ENCODE results near the gene QPCTL.
"Not testable (repeated sequence)": the region's sequence is repeated elsewhere in the genome, so short reads cannot be mapped to it uniquely, and the experiment has no call there.

QPCTL gene

GRCh38 chr19:45717983-45718650, 25.7 kb downstream of the QPCTL start:
- no peak for DNase-seq

GRCh38 chr19:45720065-45720464, 27.6 kb downstream of the QPCTL start:
- DNase-seq: not testable (repeated sequence)

GRCh38 chr19:45728683-45729082, 36.2 kb downstream of the QPCTL start:
- not testable (repeated sequence) for DNase-seq

- DNase-seq: no peak
Observed at GRCh38 chr19:45729800-45730290, 37.4 kb downstream of the QPCTL start.

- peak; percentile 93 for DNase-seq
Observed at GRCh38 chr19:45730368-45731288, 38.2 kb downstream of the QPCTL start, which contains the start of gene FBXO46. TSS of gene FBXO46 (minus strand) at chr19:45730896. CDS start at chr19:45713495, 17,401 bp downstream.

GRCh38 chr19:45733160-45733810, 40.8 kb downstream of the QPCTL start, which contains the start of gene MEIOSIN:
TSS of gene MEIOSIN (plus strand) at chr19:45733439. CDS start at chr19:45735377, 1,938 bp downstream.
- DNase-seq: no peak

GRCh38 chr19:45739498-45740439, 47.3 kb downstream of the QPCTL start:
- DNase-seq: no peak

GRCh38 chr19:45742969-45743368, 50.5 kb downstream of the QPCTL start:
- no peak for DNase-seq

- DNase-seq: no peak
Observed at GRCh38 chr19:45745606-45746005, 53.1 kb downstream of the QPCTL start.

GRCh38 chr19:45746866-45747265, 54.4 kb downstream of the QPCTL start:
- no peak for DNase-seq

- DNase-seq: no peak
Observed at GRCh38 chr19:45747513-45747912, 55.0 kb downstream of the QPCTL start.

GRCh38 chr19:45751483-45751882, 59.0 kb downstream of the QPCTL start:
- DNase-seq: not testable (repeated sequence)

- no peak for DNase-seq
Observed at GRCh38 chr19:45752639-45753038, 60.2 kb downstream of the QPCTL start.

- DNase-seq: no peak
Observed at GRCh38 chr19:45753548-45753947, 61.1 kb downstream of the QPCTL start.

All from effector CD4-positive, alpha-beta T cell (primary cell).